Stimulated activated CD4-positive, alpha-beta T cell treated with anti-CD3 and anti-CD28 coated beads, Interleukin-15, amount 100 ng/mL, for 48 hours (primary cell): Measurements from ENCODE around the gene BHLHE41.

ENCODE experiments used
- DNase-seq, 2 donors: peaks; one replicate each; pipeline ENCODE4 v3.0.0-alpha.2; 2020; ENCODE audit warnings: low read depth in 2 of 2

BHLHE41 gene

DNA sequence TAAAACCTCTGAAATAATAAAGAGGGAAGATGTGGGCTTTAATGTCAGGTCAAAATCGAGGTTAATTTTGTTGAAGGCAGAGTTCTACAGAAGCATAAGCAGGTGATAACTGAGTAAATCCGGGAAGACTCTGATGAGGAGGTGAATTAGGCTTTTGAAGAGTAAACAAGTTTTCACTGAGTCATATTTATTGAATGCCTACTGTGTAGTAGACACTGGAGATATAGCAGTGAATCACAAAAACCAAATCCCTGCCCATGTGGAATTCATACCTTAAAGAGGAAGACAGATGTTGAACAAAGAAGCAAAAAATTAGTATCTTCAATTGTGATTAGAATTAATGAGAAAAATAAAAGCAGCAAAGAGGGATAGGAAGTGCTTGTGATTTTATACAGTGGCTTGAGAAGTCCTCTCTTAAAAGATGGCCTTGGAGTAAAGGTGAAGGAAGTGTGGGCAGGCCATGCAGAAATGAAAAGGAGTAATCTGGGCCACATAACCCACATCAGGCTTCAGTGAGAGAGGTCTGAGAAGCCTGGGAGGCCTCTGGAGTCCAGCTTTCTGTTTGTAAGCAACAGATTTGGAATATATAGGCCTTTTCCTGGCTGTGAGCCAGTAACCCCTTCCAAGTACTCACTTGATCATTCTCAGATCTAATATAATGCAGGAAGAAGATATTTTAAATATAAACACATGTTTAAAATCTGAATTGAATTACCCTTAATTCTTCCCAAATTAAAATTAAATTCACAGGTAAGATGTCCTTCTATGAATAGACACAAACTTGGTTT lies 46.7 kb downstream of the BHLHE41 start:
- no peak for DNase-seq
